VCaP (cell line): Measurements from ENCODE around the gene CYLD.

Experiments
- H3K27ac ChIP-seq: fragments of 450-650 bp; 2 replicates; pipeline ENCODE4 v1.5.1; 2017
- TF ChIP-seq, protein P1 (sequence below): fragments of 450-650 bp; conservative IDR thresholded peaks from 2 replicates; pipeline ENCODE4 v1.5.1; 2017; ENCODE audit warnings: mild to moderate bottlenecking, moderate library complexity

Gene CYLD

DNA sequence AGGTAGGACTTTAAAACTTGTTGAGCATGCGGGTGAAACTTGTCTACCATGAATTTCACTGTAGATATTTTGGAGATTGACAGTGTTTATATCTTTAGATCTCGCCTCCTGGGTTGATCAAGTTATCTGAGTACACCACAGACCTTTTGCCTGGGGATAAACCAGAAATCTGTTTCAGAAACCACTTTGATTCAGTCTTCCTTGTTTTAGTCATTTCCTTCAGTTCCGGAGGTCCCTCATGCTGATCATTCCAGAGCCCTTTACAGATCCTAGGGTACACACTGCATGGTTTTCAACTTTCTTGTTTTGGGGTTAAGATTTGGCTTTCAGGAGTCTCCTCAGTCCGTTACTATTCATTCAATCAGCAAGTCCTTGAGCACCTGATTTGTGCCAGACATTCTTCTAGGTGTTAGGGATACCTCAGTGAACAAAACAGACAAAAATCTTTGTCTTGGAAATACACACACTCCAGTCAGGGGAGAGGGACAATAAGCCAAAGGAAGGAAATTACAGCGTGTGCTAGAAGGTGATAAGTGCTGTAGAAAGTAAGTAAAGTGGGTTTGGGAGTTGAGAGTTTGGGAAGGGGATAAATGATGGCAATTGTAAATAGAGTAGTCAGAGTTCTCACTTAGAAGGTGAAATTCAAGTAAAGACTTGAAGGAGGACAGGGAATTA is 36.3 kb upstream of the CYLD start:
- H3K27ac ChIP-seq: peak overlapping the region; percentile 49
- TF ChIP-seq, protein P1, sequence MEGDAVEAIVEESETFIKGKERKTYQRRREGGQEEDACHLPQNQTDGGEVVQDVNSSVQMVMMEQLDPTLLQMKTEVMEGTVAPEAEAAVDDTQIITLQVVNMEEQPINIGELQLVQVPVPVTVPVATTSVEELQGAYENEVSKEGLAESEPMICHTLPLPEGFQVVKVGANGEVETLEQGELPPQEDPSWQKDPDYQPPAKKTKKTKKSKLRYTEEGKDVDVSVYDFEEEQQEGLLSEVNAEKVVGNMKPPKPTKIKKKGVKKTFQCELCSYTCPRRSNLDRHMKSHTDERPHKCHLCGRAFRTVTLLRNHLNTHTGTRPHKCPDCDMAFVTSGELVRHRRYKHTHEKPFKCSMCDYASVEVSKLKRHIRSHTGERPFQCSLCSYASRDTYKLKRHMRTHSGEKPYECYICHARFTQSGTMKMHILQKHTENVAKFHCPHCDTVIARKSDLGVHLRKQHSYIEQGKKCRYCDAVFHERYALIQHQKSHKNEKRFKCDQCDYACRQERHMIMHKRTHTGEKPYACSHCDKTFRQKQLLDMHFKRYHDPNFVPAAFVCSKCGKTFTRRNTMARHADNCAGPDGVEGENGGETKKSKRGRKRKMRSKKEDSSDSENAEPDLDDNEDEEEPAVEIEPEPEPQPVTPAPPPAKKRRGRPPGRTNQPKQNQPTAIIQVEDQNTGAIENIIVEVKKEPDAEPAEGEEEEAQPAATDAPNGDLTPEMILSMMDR: no peak

DNA sequence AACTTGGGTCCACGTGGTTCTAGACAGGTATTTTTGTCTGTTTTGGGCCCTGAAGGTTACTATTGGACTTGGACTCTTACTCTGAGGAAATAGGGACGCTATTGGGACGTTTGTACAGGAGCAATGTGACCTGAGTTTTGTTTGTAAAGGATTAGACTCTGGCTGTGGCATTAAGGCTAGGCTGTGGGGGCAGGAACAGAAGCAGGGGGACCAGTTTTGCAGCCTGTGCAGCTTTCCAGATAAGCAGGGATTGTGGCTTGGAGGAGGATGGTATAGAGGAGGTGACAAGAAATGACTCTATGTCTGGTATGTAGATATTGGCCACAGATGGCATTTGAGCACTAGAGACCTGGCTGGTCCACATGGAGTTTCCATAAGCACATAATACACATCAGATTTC is 35.6 kb upstream of the CYLD start:
- peak overlapping the region; percentile 49 for H3K27ac ChIP-seq
- TF ChIP-seq, protein P1: no peak

DNA sequence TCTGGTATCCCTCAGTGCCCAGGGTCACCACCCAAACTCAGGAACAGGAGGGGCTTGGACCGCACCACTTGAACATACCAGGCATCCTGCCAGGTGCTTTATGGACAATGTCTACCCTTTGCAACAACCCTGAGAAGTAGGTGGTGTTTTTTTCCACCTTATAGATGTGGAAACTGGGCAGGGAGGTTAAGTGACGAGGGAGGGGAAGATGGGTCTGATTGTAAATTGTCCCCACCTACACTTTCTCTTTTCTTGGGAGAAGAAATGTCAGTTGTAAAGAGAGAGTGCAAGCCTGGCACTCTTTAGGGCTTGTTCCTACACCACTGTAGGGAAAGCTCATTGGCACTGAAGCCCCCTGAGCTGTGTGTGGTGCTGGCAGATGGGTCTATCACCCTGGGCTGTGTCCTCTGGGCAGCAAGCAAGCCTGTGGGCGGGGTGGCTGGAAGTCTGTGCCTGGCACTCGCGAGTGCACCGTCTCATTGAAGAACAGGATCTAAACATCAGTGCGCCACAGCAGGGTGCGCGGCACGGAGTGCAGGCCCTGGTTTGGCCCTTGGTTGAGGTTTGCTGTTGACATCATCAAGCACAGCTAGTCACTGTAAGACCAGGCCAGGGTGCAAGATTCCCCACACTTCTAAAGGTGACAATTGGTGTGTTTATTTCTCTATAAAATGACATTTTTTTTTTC is 33.4 kb upstream of the CYLD start:
- H3K27ac ChIP-seq: no peak overlapping the region
- TF ChIP-seq, protein P1: no peak

- TF ChIP-seq, protein P1: no peak
- no peak overlapping the region for H3K27ac ChIP-seq
Observed at GRCh38 chr16:50709061-50709684, 32.7 kb upstream of the CYLD start.

- TF ChIP-seq, protein P1: no peak
- H3K27ac ChIP-seq: no peak overlapping the region
Observed at GRCh38 chr16:50709980-50710379, 31.9 kb upstream of the CYLD start.

DNA sequence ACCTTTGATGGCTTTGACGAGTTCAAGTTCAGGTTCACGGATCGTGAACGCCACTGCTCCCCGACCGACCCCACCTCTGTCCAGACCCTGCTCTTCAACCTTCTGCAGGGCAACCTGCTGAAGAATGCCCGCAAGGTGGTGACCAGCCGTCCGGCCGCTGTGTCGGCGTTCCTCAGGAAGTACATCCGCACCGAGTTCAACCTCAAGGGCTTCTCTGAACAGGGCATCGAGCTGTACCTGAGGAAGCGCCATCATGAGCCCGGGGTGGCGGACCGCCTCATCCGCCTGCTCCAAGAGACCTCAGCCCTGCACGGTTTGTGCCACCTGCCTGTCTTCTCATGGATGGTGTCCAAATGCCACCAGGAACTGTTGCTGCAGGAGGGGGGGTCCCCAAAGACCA is 30.8 kb upstream of the CYLD start:
- TF ChIP-seq, protein P1: no peak
- H3K27ac ChIP-seq: no peak overlapping the region

GRCh38 chr16:50711862-50712559 is 29.9 kb upstream of the CYLD start:
- TF ChIP-seq, protein P1: no peak
- H3K27ac ChIP-seq: no peak overlapping the region
